K562 treated with DMSO at 1 percent for 48 hours (cell line): Measurements from ENCODE around the gene RARS2. TPM values are rescaled to one million over a fixed set of nuclear protein-coding genes. Genes with fewer than 3 reads are reported as not detected.

Experiments used
- total RNA-seq: library from RNA; unstranded; fragments of 300-600 nt; gene quantifications from 2 replicates; pipeline ENCODE4 v1.2.3, GENCODE V29; 2022; ENCODE audit warnings: low replicate concordance; ENCODE audit errors: extremely low read depth

RARS2 gene, protein sequence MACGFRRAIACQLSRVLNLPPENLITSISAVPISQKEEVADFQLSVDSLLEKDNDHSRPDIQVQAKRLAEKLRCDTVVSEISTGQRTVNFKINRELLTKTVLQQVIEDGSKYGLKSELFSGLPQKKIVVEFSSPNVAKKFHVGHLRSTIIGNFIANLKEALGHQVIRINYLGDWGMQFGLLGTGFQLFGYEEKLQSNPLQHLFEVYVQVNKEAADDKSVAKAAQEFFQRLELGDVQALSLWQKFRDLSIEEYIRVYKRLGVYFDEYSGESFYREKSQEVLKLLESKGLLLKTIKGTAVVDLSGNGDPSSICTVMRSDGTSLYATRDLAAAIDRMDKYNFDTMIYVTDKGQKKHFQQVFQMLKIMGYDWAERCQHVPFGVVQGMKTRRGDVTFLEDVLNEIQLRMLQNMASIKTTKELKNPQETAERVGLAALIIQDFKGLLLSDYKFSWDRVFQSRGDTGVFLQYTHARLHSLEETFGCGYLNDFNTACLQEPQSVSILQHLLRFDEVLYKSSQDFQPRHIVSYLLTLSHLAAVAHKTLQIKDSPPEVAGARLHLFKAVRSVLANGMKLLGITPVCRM
- total RNA-seq = not detected in 2 replicates

DNA sequence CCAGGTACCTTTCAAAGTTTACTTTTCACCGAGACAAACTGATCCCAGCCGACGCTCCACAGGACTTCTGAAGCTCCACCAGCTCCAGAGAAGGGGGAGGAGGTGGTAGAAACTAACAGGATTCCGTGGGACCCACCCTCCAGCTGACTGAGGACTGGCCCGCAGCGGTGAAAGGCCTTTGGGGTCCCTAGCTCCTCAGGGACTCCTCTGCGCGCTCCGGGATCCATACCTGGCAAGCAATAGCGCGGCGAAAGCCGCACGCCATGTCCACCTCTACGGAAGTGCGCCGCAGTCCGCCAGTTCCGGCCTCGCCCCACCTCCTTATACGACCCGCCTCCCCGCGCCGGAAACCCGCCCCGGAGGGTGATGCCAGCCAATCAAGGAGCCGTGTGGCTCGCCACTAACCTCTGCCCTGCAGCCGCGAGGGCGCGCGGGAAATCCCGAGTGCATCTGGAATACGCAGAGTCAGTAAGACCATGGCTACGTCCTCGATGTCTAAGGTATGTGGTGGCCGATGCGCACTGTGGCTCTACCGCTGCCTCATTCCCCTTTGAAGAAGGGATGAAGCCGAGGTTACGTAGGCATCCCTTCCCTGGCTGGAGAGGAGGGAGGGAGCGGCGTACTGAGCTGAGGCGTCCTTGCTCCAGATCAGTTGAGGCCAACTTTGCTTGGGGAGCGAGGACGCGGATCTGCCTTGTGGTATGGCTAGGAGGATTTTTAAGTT, at the start of gene RARS2, which contains the start of gene ORC3:
Gene RARS2 (minus strand): TSS at position 295 of the 724 bp plus-strand sequence. CDS start 30 bp downstream, at position 265.
Gene ORC3 (plus strand): TSS at position 443 of the 724 bp plus-strand sequence. CDS start 34 bp downstream, at position 477.

DNA sequence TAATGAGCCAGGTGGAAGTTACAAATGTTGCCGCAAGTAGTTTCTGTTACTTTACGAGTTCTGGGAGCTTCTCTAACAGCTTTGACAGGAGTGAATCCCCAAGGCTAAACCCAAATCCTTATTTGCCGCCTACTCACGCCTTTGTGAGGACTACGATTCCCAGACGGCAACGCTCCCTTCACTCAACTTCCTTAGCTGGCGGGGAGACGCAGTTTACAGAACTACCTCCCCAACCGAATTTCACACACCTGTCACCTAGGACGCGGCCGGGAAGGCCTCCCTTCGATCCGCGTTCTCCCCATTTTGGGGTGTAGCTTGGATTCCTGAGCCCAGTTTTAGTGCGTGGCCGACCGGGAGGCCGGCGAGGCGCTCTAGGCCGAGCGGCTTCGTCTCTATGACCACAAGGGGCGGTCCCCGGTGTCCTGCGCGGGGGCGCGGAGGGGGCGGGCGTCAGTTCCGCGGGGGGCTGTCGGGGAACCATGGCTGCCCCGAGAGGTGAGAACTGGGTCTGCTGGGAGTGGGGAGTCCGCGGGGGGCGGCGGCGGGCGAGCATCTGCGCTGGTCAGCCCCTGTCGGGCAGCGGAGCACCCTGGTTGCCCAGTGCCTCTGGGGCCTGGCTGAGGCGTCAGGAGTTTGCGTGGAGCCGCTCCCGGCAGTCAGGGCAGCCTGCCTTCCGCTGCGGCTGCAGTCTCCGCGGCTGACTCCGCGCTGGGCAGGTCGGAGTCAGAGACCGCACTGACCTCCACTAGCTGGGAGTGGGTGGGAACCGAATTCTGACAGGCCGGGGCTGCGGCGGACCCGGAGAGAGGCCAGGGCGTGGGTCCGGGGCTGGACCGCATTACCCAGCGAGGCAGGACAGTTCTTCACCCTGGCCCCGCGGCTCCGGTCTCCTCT, 117.0 kb downstream of the RARS2 start, which contains the start of gene SLC35A1:
Gene SLC35A1 (plus strand): TSS at position 450 of the 894 bp plus-strand sequence. CDS start 30 bp downstream, at position 480.

Other genes starting within 250 kb of the RARS2 start
- not detected in 2 replicates for gene C6orf163, start 245.2 kb downstream of the RARS2 start, total RNA-seq
- not detected in 2 replicates for gene CFAP206, start 182.0 kb downstream of the RARS2 start, total RNA-seq
- not detected in 2 replicates for gene SLC35A1, start 117.0 kb downstream of the RARS2 start, total RNA-seq
- gene ORC3, start 148 bp upstream of the RARS2 start, total RNA-seq = not detected in 2 replicates
- gene AKIRIN2, start 112.2 kb upstream of the RARS2 start, total RNA-seq = not detected in 2 replicates